Esophagus muscularis mucosa (tissue), 4 donors: ENCODE measurements around the gene FAAP20. TPM values are rescaled to one million over a fixed set of nuclear protein-coding genes. Genes with fewer than 3 reads are reported as not detected.

Experiments
- DNase-seq: peaks from one replicate; pipeline ENCODE4 v3.0.0-alpha.2; 2017; ENCODE audit errors: extremely low spot score
- H3K27ac ChIP-seq, 4 donors: fragments of 200-600 bp; sonication (generic); replicated peaks in 1 of 4; 1 replicate in 3 of 4; 2 replicates in 1 of 4; pipeline ENCODE4 v1.5.1; 2016 to 2019; ENCODE audit warnings: mild to moderate bottlenecking in 1 of 4
- H3K27me3 ChIP-seq, 4 donors: fragments of 200-600 bp; sonication (generic); one replicate each; pipeline versions ENCODE4 v1.5.1 to v1.6.0; 2016 to 2019
- H3K36me3 ChIP-seq, 4 donors: fragments of 200-600 bp; sonication (generic); one replicate each; pipeline ENCODE4 v1.5.1; 2016 to 2019
- H3K4me1 ChIP-seq, 4 donors: fragments of 200-600 bp; sonication (generic); one replicate each; pipeline ENCODE4 v1.5.1; 2016 to 2019
- H3K4me3 ChIP-seq, 4 donors: fragments of 200-600 bp; sonication (generic); 1 replicate in 2 of 4; 2 replicates in 2 of 4; pipeline ENCODE4 v1.5.1; 2016 to 2019; ENCODE audit warnings: mild to moderate bottlenecking in 4 of 4, moderate library complexity in 1 of 4
- H3K9me3 ChIP-seq, 4 donors: fragments of 200-600 bp; sonication (generic); 1 replicate in 3 of 4; 2 replicates in 1 of 4; pipeline ENCODE4 v1.5.1; 2016 to 2019
- EP300 ChIP-seq: sonication (generic); formaldehyde crosslinking; IDR thresholded peaks from one replicate; pipeline ENCODE4 v1.6.1; 2017; ENCODE audit warnings: antibody characterized with exemption
- POLR2A ChIP-seq: fragments of 450-650 bp; IDR thresholded peaks from one replicate; pipeline ENCODE4 v1.6.1; 2017; ENCODE audit warnings: antibody characterized with exemption, moderate library complexity, mild to moderate bottlenecking, low read depth
- POLR2AphosphoS5 ChIP-seq, 2 donors: sonication (generic); formaldehyde crosslinking; IDR thresholded peaks; one replicate each; pipeline ENCODE4 v1.6.1; 2017; ENCODE audit warnings: antibody characterized with exemption in 2 of 2
- WGBS: methylation state at CpG from one replicate; pipeline ENCODE4 v1.1.5; 2018; 5-methylcytosine and 5-hydroxymethylcytosine counted together
- intact Hi-C: fragments of 100-400 bp; cut with DNase I; formaldehyde crosslinking; loops from one replicate; pipeline ENCODE4 v1.15.1; 2023
- total RNA-seq, 4 donors: library from RNA; depleted of rRNA; stranded (reverse); fragments of >200 nt; gene quantifications; one replicate each; pipeline versions ENCODE4 v1.1.0 to v1.2.1, GENCODE V29; 2016
- TF ChIP-seq, protein P1 (sequence below), 3 experiments: fragments of 200-600 bp in 2 of 3; fragments of 450-650 bp in 1 of 3; sonication (generic) in 2 of 3; IDR thresholded peaks; one replicate each; pipeline ENCODE4 v1.5.1; 2017 to 2019; ENCODE audit warnings: antibody characterized with exemption in 3 of 3, mild to moderate bottlenecking in 2 of 3, moderate library complexity in 1 of 3

FAAP20 gene
- total RNA-seq, 4 donors from 2014 or later: 37.9 to 81.7 (median 55.7) TPM

DNA sequence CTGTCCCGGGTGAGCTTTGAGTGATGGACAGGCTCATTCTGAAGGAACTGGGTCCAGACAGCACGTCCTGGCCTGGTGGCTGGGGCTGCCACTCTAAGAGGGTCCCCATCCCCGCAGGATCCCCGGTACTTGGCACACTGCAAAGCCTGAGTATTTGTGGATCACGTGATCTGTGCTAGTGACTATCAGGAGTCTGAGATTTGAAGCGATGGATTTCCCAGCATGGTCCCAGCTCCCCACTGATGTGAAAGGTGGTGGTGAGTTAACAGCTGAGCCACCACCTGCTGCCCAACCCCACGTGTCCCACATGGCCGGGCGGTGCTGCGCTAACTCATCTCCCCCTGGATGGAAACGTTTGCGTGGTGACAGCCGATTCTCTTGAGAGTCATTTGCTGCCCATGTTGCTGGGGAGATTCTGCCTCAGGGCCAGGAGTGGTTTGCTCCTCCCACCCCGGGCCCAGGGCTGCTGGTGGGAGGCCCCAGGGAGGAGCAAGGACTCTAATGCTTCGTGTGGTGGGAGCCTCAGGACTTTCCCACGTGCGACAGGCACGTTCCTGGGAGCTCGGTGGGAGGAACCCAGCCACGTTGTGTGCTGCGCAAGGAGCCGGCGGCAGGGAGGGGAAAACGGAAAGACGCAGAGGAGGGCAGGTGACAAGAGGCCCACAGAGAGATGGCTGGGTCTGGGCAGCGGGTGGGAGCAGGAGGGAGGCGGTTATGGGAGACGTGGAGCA lies 15.1 kb downstream of the FAAP20 start:
- 74% methylated on average over 15 of the region's 28 CpGs for WGBS
- H3K27ac ChIP-seq: no peak overlapping the region
- TF ChIP-seq, protein P1, sequence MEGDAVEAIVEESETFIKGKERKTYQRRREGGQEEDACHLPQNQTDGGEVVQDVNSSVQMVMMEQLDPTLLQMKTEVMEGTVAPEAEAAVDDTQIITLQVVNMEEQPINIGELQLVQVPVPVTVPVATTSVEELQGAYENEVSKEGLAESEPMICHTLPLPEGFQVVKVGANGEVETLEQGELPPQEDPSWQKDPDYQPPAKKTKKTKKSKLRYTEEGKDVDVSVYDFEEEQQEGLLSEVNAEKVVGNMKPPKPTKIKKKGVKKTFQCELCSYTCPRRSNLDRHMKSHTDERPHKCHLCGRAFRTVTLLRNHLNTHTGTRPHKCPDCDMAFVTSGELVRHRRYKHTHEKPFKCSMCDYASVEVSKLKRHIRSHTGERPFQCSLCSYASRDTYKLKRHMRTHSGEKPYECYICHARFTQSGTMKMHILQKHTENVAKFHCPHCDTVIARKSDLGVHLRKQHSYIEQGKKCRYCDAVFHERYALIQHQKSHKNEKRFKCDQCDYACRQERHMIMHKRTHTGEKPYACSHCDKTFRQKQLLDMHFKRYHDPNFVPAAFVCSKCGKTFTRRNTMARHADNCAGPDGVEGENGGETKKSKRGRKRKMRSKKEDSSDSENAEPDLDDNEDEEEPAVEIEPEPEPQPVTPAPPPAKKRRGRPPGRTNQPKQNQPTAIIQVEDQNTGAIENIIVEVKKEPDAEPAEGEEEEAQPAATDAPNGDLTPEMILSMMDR (IDR thresholded peaks at IDR 0.05): no peak
- no peak for TF ChIP-seq EP300
- TF ChIP-seq POLR2A: no peak
- no peak for TF ChIP-seq POLR2AphosphoS5 (IDR thresholded peaks at IDR 0.05)
- no peak overlapping the region for H3K4me3 ChIP-seq
- H3K4me1 ChIP-seq: peaks cover 0 to 14% (median 8%) of the 10 kb centered on the region in 4 donors
- peaks cover 0 to 22% (median 9%) of the 10 kb centered on the region in 4 donors for H3K36me3 ChIP-seq
- no peak for DNase-seq
- no peaks in the 10 kb centered on the region for H3K27me3 ChIP-seq
- H3K9me3 ChIP-seq: no peaks in the 10 kb centered on the region
- intact Hi-C loops: no loop called here

DNA sequence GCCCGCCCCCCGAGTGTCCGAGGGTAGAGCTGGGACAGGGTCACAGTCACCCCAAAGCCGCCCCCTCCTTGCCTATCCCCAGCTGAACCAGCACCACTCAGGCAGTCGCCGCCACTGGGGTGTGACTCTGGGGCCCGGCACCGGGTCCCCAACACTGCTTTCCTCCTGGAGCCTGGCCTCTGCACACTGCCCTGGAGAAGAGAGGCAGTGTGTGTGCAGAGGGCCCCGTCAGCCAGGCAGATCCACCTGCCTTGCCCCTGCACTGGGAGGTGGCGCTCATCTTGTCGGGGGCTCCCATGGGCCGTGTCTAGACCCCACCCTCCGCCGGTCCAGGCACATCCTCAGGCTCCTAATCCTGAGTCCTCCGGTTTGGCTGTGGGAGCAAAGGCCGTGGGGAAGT lies 15.7 kb downstream of the FAAP20 start:
- peaks cover 0 to 16% (median 7%) of the 10 kb centered on the region in 4 donors for H3K36me3 ChIP-seq
- DNase-seq: no peak
- H3K27ac ChIP-seq: no peak overlapping the region
- intact Hi-C loops: no loop called here
- no peaks in the 10 kb centered on the region for H3K27me3 ChIP-seq
- H3K4me1 ChIP-seq: peaks cover 5 to 20% (median 10%) of the 10 kb centered on the region in 4 donors
- H3K4me3 ChIP-seq: no peak overlapping the region
- no peaks in the 10 kb centered on the region for H3K9me3 ChIP-seq
- TF ChIP-seq POLR2AphosphoS5 (IDR thresholded peaks at IDR 0.05) (no peak), EP300 (no peak), POLR2A (no peak)
- TF ChIP-seq, protein P1 (IDR thresholded peaks at IDR 0.05): no peak
- 94% methylated on average over 9 of the region's 16 CpGs for WGBS

DNA sequence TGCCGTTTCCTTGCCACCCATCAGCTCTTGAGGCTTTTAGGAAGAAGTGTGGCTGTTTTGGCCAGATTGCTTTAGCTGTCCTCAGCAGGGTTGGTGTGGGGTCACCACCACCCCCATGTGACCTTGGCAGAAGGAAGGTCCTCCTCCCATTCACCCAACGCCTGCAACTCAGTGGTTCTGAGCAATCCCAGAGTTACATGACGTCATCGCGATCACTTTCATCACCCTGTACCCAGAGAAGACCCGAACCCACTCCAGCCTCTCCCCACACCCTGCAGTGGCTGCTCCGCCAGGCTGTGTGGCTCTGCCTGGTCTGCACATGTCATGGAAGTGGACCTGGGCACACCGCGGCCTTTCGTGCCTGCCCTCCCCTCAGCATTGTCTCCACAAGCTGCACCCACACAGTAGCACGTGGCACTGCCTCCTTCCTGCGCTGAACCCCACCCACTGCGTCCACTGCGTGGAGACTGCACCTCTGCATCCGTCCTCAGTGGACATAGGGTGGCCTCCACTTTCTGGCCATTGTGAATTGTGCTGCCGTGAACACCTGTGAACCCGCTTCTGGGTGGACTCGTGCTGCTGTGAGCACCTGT lies 16.5 kb downstream of the FAAP20 start:
- Histone ChIP-seq H3K36me3 (peaks cover 0 to 15% (median 3%) of the 10 kb centered on the region in 4 donors), H3K27me3 (no peaks in the 10 kb centered on the region), H3K9me3 (no peaks in the 10 kb centered on the region), H3K27ac (no peak overlapping the region), H3K4me1 (peaks cover 5 to 21% (median 11%) of the 10 kb centered on the region in 4 donors), H3K4me3 (no peak overlapping the region)
- TF ChIP-seq POLR2AphosphoS5 (IDR thresholded peaks at IDR 0.05) (no peak), EP300 (no peak)
- no peak for DNase-seq
- WGBS: 89% methylated on average over 18 of the region's 18 CpGs
- intact Hi-C loops: no loop called here

DNA sequence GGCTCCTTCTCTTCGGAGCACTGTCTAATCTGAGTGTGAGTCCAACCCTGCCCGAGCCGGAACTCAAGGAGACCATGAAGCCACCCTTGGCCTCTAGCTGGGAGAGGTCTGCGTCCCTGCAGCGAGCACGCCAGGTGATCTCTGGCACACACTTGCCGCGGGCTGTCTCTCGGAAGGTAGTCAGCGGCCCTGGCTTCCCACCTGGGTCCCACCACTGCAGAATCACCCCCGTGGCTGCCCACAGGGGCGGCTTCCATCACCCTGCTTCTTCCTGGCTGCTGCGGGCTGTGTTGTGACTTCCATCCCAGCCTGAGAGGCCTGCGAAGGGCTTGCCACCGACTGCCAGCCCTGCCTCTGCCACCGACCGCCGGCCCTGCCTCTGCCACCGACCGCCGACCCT lies 17.0 kb downstream of the FAAP20 start:
- TF ChIP-seq POLR2AphosphoS5 (IDR thresholded peaks at IDR 0.05) (no peak), EP300 (no peak), POLR2A (no peak)
- TF ChIP-seq, protein P1 (IDR thresholded peaks at IDR 0.05): no peak
- Histone ChIP-seq H3K9me3 (no peaks in the 10 kb centered on the region), H3K27me3 (no peaks in the 10 kb centered on the region), H3K4me3 (no peak overlapping the region), H3K4me1 (peaks cover 5 to 21% (median 11%) of the 10 kb centered on the region in 4 donors), H3K36me3 (peaks cover 0 to 15% (median 3%) of the 10 kb centered on the region in 4 donors), H3K27ac (no peak overlapping the region)
- no peak for DNase-seq
- 96% methylated on average over 21 of the region's 21 CpGs for WGBS
- intact Hi-C loops: no loop called here

DNA sequence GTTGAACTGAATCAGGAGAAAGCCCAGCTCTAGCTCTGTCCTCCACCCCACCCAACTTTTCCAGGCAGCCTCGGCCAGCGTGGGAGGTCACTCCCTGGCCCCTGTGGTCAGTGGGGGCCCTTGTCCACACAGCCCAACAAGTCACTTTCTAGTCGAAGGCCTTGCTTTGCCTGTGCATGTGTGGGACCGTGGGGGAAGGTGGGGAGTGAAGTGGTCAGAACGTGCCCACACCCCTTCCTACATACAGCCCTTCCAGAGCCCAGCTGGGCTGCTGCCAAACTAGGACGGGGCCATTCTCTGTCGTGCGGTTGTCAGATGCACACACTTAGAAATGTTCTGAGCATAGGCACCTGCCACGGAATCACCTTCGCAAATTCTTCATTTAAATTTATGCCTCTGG lies 18.0 kb downstream of the FAAP20 start:
- Histone ChIP-seq H3K4me1 (peaks cover 5 to 21% (median 11%) of the 10 kb centered on the region in 4 donors), H3K27me3 (no peaks in the 10 kb centered on the region), H3K9me3 (no peaks in the 10 kb centered on the region), H3K4me3 (no peak overlapping the region), H3K27ac (no peak overlapping the region), H3K36me3 (peaks cover 0 to 15% (median 3%) of the 10 kb centered on the region in 4 donors)
- WGBS: 88% methylated on average over 8 of the region's 10 CpGs
- intact Hi-C loops: no loop called here
- TF ChIP-seq POLR2A (no peak), EP300 (no peak), POLR2AphosphoS5 (IDR thresholded peaks at IDR 0.05) (no peak)
- TF ChIP-seq, protein P1 (IDR thresholded peaks at IDR 0.05): no peak
- no peak for DNase-seq
